ENCODE results near the gene PNMA8A.

The PNMA8A gene

GRCh38 chr19:46461537-46461936 lies 9.8 kb downstream of the PNMA8A start:
- Histone ChIP-seq H3F3A (ENCODE audit: insufficient read depth, low read length) (no peaks in the 10 kb centered on the region), H3K4me2 (ENCODE audit: low read depth, low read length) (no peak overlapping the region), H2AFZ (ENCODE audit: low read length) (no peak overlapping the region), H4K20me1 (ENCODE audit: insufficient read depth, low read length) (no peaks in the 10 kb centered on the region), H3K27ac (ENCODE audit: low read length) (no peak overlapping the region), H3K9me3 (replicated peaks; ENCODE audit: insufficient read depth, low read length) (no peaks in the 10 kb centered on the region), H3K9ac (ENCODE audit: low read length) (no peak overlapping the region), H3K9me2 (replicated peaks; ENCODE audit: insufficient read depth, low read length) (no peaks in the 10 kb centered on the region), H3K4me1 (ENCODE audit: low read length) (no peaks in the 10 kb centered on the region), H3K36me3 (replicated peaks; ENCODE audit: insufficient read depth, low read length) (no peaks in the 10 kb centered on the region), H3K79me2 (ENCODE audit: low read length) (no peaks in the 10 kb centered on the region), H3K4me3 (ENCODE audit: low read length) (no peak overlapping the region), H3K27me3 (replicated peaks; ENCODE audit: insufficient read depth, low read length) (peaks cover 86% of the 10 kb centered on the region)
- TF ChIP-seq EZH2phosphoT487 (IDR thresholded peaks at IDR 0.05; ENCODE audit: low read length), result no peak
- TF ChIP-seq EZH2 (optimal IDR thresholded peaks at IDR 0.05; ENCODE audit: low read depth, low read length), result no peak
- TF ChIP-seq CTCF (IDR thresholded peaks at IDR 0.05; ENCODE audit: low read length), result no peak
- DNase-seq, result no peak

GRCh38 chr19:46460981-46461380 lies 10.4 kb downstream of the PNMA8A start:
- no peaks in the 10 kb centered on the region for H3K36me3 ChIP-seq (replicated peaks; ENCODE audit: insufficient read depth, low read length)
- no peak for DNase-seq
- H3K4me1 ChIP-seq (ENCODE audit: low read length), result no peaks in the 10 kb centered on the region
- no peak overlapping the region for H3K9ac ChIP-seq (ENCODE audit: low read length)
- H4K20me1 ChIP-seq (ENCODE audit: insufficient read depth, low read length), result no peaks in the 10 kb centered on the region
- TF ChIP-seq EZH2 (optimal IDR thresholded peaks at IDR 0.05; ENCODE audit: low read depth, low read length), result no peak
- no peak for TF ChIP-seq EZH2phosphoT487 (IDR thresholded peaks at IDR 0.05; ENCODE audit: low read length)
- TF ChIP-seq CTCF (IDR thresholded peaks at IDR 0.05; ENCODE audit: low read length), result no peak
- H3K27me3 ChIP-seq (replicated peaks; ENCODE audit: insufficient read depth, low read length), result peaks cover 86% of the 10 kb centered on the region
- no peak overlapping the region for H3K4me2 ChIP-seq (ENCODE audit: low read depth, low read length)
- no peak overlapping the region for H3K4me3 ChIP-seq (ENCODE audit: low read length)
- no peaks in the 10 kb centered on the region for H3F3A ChIP-seq (ENCODE audit: insufficient read depth, low read length)
- H3K27ac ChIP-seq (ENCODE audit: low read length), result no peak overlapping the region
- no peaks in the 10 kb centered on the region for H3K9me3 ChIP-seq (replicated peaks; ENCODE audit: insufficient read depth, low read length)
- H3K79me2 ChIP-seq (ENCODE audit: low read length), result no peaks in the 10 kb centered on the region
- H2AFZ ChIP-seq (ENCODE audit: low read length), result no peak overlapping the region
- no peaks in the 10 kb centered on the region for H3K9me2 ChIP-seq (replicated peaks; ENCODE audit: insufficient read depth, low read length)

DNA sequence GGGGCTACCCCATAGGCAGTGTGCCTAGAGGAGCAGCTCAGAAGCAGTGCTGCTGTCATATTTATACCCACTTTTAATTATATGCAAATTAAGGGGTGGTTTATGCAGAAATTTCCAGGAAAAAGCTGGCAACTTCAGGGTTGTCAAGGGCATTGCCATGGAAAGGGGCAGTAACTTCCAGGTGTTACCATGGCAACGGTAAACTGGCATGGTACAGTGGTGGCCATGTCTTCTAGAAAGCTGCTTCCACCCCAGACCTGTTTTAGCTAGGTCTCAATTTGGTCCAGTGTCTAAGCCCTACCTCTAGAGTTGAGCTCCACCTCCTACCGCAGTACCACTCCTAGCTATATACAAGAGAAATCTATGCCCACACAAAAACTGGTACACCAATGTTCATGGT lies 11.3 kb downstream of the PNMA8A start:
- Histone ChIP-seq H4K20me1 (ENCODE audit: insufficient read depth, low read length) (no peaks in the 10 kb centered on the region), H3K27me3 (replicated peaks; ENCODE audit: insufficient read depth, low read length) (peaks cover 85% of the 10 kb centered on the region), H3K4me2 (ENCODE audit: low read depth, low read length) (no peak overlapping the region), H3K79me2 (ENCODE audit: low read length) (no peaks in the 10 kb centered on the region), H3K9ac (ENCODE audit: low read length) (no peak overlapping the region), H3F3A (ENCODE audit: insufficient read depth, low read length) (no peaks in the 10 kb centered on the region), H2AFZ (ENCODE audit: low read length) (no peak overlapping the region), H3K4me1 (ENCODE audit: low read length) (no peaks in the 10 kb centered on the region), H3K4me3 (ENCODE audit: low read length) (no peak overlapping the region), H3K27ac (ENCODE audit: low read length) (no peak overlapping the region), H3K9me3 (replicated peaks; ENCODE audit: insufficient read depth, low read length) (no peaks in the 10 kb centered on the region), H3K36me3 (replicated peaks; ENCODE audit: insufficient read depth, low read length) (no peaks in the 10 kb centered on the region), H3K9me2 (replicated peaks; ENCODE audit: insufficient read depth, low read length) (no peaks in the 10 kb centered on the region)
- TF ChIP-seq EZH2 (optimal IDR thresholded peaks at IDR 0.05; ENCODE audit: low read depth, low read length), result no peak
- TF ChIP-seq CTCF (IDR thresholded peaks at IDR 0.05; ENCODE audit: low read length), result no peak
- TF ChIP-seq EZH2phosphoT487 (IDR thresholded peaks at IDR 0.05; ENCODE audit: low read length), result no peak
- no peak for DNase-seq

All from MM.1S (cell line).